ENCODE results near the gene VGLL2.
"Not testable (repeated sequence)": the region's sequence is repeated elsewhere in the genome, so short reads cannot be mapped to it uniquely, and the experiment has no call there.

Gene VGLL2, protein sequence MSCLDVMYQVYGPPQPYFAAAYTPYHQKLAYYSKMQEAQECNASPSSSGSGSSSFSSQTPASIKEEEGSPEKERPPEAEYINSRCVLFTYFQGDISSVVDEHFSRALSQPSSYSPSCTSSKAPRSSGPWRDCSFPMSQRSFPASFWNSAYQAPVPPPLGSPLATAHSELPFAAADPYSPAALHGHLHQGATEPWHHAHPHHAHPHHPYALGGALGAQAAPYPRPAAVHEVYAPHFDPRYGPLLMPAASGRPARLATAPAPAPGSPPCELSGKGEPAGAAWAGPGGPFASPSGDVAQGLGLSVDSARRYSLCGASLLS

DNA sequence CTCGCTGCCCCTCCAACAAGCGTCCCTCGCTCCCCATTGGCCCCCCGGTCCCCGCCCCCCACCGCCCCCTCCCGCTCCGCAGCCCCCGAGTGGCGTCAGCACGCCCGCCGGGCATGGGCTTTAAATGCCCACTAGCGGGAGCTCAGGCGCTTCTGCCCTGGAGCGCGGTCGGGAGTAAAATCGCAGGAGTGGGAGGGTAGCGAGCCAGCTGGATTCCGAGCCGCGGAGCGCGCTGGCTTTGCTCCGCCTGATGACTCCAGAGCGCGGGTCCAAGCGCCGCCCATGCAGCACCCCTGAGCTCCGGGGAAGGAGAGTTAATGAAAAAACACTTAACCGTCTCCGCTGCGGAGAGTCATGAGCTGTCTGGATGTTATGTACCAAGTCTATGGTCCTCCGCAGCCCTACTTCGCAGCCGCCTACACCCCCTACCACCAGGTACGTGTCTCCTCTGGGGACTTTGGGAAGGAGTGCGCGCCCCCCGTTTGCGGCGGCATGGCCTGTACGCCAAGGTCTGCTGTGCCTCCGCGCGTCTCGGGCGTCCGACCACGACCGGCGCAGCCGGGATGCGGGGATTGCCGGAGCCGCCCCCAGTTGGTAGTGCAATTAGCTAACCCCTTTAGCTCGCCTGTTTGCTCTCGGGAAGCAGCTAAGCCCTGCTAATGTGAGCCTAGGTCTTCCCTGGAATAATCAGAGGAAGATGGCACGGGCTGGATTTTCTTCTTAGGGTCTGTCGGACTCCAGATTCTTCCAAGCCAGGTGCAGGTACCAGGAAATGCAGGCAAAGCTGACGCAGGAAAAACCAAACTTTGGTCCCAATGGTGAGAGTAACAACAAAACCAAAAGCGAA, at the start of gene VGLL2:
Gene VGLL2, plus strand, starts transcription at position 149 of the 847 bp plus-strand sequence. Its CDS starts 206 bp downstream, at position 355.
- peak; percentile 34 to 56 for DNase-seq

DNA sequence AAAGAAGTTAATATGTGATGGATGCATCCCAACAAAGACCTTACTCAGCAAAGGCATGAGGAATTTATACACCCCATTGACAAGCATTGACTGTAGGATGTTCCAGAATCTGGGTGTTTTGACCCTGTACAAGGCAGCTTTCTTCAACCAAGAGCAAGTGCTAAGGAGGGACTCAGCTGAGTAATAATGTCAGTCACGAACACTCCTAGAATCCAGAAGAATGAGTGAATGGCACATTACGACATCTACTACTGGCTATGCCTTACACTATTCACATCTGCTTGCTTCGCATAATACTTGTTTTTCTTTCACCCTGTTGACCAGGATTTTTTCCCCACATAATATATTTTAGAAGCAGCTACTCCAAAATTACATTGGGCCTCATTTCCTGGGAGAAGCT, 42.5 kb upstream of the VGLL2 start:
- no peak for DNase-seq

DNA sequence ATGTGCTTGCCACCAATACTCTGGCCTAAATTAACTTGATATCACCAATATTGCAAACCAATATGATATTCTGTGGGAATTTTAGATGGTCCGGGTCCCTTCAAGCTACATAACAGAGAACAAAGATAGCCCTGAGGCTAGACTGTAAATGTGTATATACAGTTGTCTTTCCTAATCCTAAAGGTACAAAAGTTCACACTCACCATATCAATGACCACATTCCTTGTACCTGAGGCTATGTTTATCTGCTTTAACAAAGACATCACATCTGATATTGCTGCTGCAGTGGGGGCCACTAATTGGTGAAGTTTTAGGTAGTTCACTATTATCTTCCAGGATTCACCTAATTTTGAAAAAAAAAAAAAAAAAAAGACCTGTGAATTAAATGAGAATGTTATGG, 38.6 kb upstream of the VGLL2 start:
- DNase-seq = no peak

DNA sequence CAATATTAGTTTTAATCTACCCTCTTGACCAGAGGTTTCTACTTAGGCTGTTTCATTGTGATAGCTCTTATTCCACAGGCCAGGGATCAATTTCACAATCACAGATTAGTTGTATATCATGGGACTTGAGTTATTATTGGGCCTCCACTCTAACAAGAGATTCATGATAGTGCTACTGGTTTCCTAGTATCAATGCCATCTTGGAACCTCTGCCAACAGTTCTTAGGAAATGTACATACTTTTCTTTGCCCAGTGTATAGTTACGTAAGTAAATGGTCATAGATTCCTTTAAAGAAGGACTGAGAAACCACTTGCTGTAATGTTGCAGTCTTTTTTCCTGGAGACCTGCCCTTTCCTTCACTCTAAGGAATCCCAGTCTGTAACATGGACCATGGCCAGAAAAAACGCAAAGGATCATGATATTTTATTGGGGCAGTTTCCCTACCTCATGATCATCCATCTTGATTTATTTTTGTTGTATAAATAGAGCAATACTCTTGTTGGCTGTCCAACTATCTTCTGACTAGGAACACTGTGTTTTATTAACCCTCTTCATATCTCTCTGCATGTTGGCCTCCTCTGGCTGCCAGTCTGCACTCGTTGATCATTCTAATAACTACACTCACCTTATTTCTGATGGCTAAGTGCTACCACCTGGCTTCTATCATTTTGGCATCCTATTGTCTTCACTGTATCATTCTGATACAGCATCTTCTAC, 38.0 kb upstream of the VGLL2 start:
- no peak for DNase-seq

DNA sequence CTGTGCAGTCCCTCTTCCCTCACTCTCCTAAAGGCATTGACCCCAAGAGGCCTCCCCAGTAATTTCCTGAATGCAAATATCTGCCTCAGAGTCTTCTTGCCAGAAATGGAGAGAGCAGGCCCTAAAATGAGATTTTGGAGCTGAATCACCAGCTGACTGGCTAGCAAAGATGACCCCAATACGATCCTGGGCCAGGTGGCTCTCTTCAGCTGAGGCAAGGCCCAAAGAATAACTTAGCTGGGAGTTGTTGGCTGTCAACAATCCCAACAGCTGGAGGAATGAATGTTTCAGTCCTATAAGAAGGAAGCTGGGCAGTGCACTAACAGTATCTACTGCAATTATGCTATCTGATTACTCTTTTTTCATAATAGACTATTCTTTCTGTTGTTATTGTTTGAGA, 37.2 kb upstream of the VGLL2 start:
- no peak for DNase-seq

DNA sequence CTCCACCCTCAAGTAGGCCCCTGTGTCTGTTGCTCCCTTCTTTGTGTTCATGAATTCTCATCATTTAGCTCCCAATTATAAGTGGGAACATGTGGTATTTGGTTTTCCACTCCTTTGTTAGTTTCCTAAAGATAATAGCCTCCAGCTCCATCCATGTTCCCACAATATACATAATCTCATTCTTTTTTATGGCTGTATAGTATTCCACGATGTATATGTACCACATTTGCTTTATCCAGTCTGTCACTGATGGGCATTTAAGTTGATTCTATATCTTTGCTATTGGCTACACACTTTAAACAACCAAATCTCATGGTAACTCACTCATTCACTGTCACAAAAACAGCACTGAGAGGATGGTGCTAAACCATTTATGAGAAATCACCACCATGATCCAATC, 35.5 kb upstream of the VGLL2 start:
- no peak for DNase-seq

DNA sequence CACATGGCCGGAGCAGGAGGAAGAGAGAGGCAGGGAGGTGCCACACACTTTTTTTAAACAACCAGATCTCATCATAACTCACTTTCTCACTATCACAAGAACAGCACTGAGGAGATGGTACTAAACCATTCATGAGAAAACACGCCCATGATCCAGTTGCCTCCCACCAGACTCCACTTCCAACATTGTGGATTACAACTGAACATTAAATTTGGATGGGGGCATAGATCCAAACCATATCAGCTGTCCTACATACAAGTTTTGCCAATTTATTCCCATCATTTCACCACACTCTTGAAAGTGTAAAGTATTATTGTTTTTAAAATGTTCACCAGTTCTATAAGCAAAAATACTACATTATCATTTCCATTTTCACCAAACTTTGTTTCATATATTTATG, 33.9 kb upstream of the VGLL2 start:
- DNase-seq = no peak

DNA sequence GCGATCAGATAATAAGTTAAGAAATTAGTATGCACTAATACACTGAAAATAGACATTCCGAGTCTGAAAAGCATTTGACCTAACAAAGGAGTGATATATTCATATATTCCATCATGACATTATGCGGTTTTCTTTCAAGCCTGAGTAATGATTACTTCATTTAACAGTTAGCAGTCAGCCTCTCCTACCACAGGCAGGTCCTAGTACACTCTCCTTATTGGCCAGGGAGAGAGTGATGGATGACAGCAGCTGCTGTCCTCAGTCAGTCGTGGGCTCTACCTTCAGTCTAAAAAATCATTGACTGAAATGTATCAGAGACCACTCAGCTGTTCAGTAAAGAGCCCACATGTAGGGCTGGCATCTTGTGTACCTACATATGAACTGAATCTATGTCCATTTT, 33.2 kb upstream of the VGLL2 start:
- no peak for DNase-seq

DNA sequence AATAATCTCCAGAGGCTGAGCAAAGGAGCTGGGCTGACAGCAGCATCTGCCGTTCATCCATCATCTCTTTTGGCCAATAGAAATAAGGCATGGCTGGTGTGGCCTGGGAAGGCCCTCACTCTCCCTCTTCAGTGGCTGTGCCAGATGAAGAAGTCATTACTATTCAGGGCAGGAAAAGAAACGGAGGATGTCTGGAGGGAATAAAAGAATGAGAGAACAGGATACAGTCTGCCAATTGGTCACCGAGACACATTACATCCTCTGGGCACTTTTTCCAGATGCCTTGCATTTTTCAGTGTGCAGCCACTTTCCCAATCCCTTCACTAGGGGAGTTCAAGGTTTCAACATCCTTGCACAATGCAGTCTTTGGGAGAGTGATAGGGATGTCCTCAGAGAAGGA, 32.2 kb upstream of the VGLL2 start:
- no peak for DNase-seq

DNA sequence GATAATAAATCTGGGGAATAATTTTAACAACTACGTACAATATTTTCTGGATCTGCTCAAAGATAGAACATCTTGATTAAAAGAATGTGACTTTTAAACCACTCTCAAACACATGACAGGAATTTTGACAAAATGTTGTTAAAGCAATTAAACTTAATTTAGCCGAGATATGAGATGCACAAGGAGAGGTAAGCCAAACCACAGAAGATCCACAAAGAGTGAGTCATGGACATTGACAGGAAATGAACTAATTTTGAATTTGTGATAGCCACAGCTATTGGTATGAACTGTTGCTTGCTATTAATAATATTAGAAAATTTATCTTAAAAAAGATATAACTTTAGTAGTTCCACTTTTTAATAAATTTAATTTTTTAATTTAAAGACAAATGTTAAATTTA, 27.8 kb upstream of the VGLL2 start:
- no peak for DNase-seq

DNA sequence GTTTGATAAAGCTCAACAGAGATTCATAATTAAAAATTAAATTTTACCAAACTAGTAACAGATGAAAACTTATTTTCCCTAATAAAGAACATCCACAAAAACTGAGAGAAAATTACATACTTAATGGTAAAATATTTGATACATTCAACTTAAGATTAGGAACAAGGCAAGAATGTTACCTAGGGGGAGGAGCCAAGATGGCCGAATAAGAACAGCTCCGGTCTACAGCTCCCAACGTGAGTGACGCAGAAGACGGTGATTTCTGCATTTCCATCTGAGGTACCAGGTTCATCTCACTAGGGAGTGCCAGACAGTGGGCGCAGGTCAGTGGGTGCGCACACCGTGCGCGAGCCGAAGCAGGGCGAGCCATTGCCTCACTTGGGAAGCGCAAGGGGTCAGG, 20.8 kb upstream of the VGLL2 start:
- not testable (repeated sequence) for DNase-seq

DNA sequence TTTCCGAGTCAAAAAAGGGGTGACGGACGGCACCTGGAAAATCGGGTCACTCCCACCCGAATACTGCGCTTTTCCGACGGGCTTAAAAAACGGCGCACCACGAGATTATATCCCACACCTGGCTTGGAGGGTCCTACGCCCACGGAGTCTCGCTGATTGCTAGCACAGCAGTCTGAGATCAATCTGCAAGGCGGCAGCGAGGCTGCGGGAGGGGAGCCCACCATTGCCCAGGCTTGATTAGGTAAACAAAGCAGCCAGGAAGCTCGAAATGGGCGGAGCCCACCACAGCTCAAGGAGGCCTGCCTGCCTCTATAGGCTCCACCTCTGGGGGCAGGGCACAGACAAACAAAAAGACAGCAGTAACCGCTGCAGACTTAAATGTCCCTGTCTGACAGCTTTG, 20.4 kb upstream of the VGLL2 start:
- peak in 1 of 2 experiments; percentile 24 for DNase-seq

DNA sequence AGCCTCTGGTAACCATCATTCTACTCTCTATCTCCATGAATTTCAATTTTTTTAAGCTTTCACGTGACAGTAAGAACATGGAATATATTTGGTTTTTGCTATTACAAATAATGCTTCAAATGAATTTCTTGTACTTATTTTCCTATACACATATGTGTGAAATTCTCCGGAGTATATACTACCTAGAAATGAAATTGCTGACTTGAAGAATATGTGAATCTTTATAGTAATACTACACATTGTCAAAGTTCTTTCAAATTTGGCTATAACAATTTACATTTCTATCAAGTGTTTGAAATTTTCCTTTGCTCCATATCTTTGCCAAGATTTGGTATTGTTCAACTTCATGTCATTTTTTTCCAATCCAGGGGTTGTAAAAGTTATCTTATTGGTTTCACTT, 11.6 kb upstream of the VGLL2 start:
- no peak for DNase-seq

DNA sequence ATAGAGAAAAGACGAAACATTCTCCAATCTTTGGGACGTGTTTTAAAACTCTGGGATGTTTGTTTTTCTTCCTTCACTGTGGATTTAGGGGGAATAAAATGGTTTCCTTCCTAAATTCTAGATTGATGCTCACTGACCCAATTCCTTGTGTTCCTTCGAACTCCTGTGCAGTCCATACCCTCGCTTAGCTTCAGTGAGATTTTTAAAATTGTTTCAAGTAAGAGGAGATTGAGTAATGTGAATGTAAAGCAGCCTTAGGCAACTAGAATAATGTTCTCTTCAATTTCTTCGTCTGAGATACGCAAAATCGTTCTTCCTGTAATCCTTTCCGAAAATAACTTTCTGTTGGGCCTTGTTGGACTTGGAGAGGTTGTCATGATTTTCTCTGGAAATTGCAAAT, 2.6 kb upstream of the VGLL2 start:
- DNase-seq = no peak

DNA sequence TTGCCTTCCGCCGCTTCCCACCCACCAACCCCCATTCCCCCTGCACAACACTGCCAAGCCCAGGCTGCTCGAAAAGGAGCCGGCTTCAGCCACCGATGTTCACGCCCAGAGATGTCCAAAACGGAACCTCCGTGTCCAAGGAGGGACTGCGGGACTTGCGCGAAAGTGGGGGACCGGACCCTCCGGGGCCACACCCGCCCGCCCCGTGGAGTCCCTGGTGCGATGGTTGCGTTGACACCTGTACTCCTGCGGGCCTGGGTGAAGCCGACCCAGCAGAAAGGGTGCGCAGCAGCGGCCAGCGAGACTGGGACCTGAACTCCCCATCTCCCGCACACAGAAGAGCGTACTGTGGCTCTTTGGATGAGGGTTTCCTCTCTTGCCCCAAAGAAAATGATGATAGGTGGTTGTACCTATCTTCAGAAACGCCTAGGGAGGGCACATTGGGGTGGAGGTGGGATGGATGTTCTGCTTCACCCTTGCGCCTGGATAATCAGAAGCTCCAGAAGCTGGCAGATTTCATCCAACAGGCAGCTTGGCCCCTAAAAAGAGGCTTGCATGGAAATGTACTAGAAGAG, 1.9 kb upstream of the VGLL2 start:
- DNase-seq = no peak

DNA sequence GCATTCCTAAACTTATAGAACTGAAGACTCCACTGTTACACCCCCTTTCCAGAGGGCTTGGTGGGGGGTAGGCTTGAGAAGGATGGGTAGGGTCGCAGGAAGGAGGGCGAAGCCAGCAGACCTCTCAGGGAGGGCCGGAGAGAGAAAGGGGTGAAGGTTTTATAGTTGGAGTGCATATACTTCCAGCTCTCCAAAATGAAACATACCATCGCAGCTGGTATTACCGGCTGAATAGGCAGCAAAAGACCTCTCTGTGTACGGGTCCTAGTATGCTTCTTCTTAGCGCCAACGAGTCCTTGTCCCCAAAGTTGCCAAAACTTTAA, 1.0 kb upstream of the VGLL2 start:
- no peak for DNase-seq

DNA sequence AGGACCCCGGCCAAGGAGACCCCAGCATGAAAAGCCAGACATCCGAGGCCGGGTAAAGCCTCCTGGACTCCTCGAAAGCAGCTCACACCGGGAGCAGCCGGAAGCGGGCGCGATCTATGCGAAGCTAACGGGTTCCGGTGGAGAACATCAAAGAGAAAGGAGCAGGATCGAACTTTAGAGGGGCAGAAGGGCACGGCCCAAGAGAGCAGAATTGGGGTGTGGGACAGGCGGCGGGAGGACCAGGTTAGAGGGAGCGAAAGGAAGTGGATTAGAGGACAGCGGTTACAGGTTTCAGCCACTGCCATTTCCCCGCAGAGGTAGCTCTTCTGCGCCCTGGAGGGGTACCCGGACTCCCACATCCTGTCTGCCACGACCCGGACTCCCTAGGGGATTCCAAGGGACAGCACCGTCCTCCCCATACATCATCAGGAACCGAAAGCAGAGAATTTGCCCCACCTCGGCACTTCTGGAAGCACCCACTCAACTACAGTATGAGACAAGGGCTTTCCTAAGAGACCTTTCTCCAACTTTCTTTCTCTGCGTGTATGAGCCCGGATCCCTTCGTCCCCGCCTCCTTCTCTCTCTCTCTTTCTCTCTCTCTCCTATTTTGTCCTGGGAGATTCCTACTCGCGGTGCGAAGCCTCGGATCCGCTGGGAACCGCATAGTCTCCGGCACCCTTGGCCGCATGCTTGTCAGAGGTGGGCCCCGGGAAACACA, 507 bp upstream of the VGLL2 start:
- DNase-seq = no peak

DNA sequence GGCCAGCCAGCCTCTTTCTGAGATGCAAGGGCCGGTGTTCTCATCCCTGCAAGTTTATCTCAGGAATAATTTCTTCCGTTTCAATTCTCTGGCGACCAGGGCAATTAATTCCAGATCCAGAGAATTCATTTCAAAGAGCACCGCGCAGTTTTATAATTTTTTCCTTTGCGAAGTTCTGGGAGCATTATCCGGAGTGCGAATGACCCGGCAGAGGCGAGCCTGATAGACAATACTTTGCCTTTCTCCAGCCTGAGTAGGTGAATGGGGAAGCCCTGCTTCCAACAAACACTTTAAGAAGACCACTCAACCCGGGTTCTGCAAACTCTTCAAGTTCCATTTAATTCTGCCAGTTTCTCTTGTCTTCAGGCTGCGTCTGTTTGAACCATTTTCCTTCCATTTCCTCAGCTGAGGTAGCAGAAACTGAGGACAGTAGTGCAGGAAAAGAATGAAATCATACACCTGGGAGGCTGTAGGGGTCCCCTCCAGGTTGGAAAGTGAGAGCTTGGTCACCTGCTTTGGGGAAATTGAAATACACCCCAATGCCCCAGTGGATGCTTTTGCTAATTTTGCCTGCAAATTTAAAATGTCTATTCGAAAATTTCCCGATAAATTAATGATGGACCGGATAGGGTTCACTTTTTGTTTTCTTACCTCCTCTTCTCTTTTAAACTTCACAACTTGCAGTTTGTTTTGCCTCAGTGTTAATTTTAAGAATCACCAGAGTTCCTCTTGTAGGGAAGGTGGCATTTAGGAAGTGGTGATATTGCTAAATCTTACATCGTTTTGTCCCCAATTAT, 1.1 kb downstream of the VGLL2 start:
- no peak for DNase-seq

DNA sequence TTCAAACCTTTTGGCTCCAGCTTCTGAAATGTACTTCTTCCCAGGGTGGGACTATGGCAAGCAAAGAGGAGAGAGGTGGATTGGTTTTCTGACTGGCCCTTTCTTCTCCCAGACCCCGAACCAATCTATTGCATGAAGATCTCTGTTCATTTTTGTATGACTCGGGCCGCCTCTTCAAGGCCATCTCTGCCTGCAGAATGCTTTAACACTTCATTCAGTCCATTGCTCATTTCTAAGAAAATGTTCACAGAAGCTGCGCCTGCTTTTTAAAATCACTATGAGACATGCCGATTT, 1.6 kb downstream of the VGLL2 start:
- no peak for DNase-seq

DNA sequence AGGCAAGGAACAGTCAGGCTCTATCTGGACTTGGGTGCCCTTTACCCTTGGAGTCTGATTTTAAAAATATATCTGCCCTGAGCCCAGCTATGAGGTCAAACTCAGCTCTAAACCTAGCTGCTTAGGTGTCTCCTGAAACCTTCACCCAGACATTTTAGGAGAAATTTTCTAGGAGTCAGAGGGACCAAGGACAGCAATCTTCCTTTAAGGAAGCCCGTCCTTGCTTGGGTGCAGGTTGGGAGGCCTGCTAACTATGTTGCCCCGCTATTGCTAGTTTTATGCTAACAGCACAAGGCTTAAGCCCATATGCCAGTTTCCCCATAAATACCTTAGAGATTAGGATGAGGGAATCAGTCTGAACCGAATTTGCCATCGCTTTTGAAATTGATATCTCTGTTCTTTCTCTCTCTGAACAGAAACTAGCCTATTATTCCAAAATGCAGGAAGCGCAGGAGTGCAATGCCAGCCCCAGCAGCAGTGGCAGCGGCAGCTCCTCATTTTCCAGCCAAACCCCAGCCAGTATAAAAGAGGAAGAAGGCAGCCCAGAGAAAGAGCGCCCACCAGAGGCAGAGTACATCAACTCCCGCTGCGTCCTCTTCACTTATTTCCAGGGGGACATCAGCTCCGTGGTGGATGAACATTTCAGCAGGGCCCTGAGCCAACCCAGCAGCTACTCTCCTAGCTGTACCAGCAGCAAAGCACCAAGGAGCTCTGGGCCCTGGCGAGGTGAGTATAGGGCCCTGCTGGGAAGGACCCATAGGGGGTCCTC, 2.6 kb downstream of the VGLL2 start:
- DNase-seq = no peak

DNA sequence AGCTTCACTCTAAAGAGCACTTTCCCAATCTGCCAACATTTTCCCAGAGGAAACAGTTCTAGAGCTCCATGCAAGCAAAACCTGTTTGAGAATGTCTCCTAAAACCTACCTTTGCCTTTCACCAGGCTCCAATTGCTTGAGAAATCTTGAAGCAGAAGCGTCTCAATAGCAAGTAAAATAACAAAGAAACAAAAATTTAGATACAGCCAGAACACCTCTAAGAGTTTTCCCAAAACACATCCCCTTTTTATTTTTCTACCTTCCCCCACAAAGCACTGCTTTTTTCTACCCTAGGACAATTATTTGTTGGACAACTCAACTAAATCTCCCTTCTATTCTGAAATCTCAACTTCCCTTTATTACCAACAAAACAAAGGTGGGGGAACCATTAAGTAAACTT, 3.6 kb downstream of the VGLL2 start:
- DNase-seq = no peak

Data from NCI-H2081 (cell line).